Breast epithelium (tissue), 3 donors: Measurements from ENCODE around the gene PDE10A.

Experiments used
- POLR2A ChIP-seq: fragments of 450-650 bp; IDR thresholded peaks from one replicate; pipeline ENCODE4 v1.6.1; 2016; ENCODE audit warnings: antibody characterized with exemption, mild to moderate bottlenecking, moderate library complexity
- POLR2AphosphoS5 ChIP-seq, 3 donors: sonication (generic); formaldehyde crosslinking; IDR thresholded peaks; one replicate each; pipeline ENCODE4 v1.6.1; 2017; ENCODE audit warnings: antibody characterized with exemption in 3 of 3
- TF ChIP-seq, protein P1 (sequence below), 3 donors: fragments of 450-650 bp; IDR thresholded peaks; one replicate each; pipeline ENCODE4 v1.5.1; 2016 to 2017; ENCODE audit warnings: antibody characterized with exemption in 3 of 3, mild to moderate bottlenecking in 3 of 3, moderate library complexity in 3 of 3

DNA sequence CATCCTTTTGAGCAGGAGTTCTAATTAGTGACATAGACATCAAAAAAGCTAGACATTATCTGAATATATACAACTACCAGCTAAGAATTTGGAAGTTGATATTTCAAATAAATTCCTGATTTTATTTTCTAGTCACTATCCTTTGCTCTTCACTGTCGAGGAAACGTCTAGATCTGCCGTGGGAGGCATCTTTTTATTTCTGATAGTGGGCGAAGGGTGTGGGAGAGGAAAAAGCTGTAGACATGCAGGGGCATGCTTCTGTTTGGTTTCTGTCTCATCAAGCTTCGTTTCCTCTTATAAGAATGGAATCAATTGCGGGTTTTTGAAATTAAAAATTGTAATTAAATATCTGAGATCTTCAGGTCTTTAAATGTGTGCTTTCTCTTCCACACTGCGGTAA, 337.4 kb downstream of the PDE10A start:
- TF ChIP-seq POLR2AphosphoS5 (IDR thresholded peaks at IDR 0.05) (no peak), POLR2A (no peak)
- TF ChIP-seq, protein P1, sequence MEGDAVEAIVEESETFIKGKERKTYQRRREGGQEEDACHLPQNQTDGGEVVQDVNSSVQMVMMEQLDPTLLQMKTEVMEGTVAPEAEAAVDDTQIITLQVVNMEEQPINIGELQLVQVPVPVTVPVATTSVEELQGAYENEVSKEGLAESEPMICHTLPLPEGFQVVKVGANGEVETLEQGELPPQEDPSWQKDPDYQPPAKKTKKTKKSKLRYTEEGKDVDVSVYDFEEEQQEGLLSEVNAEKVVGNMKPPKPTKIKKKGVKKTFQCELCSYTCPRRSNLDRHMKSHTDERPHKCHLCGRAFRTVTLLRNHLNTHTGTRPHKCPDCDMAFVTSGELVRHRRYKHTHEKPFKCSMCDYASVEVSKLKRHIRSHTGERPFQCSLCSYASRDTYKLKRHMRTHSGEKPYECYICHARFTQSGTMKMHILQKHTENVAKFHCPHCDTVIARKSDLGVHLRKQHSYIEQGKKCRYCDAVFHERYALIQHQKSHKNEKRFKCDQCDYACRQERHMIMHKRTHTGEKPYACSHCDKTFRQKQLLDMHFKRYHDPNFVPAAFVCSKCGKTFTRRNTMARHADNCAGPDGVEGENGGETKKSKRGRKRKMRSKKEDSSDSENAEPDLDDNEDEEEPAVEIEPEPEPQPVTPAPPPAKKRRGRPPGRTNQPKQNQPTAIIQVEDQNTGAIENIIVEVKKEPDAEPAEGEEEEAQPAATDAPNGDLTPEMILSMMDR (IDR thresholded peaks at IDR 0.05) = no peak
